ENCODE data around the gene RARG.

GRCh38 chr12:53195516-53196420 is 36.2 kb downstream of the RARG start:
- TF ChIP-seq ESRRA (CRISPR knock-in tag; IDR thresholded peaks at IDR 0.05; ENCODE audit: borderline replicate concordance) (no peak), CTCF (IDR thresholded peaks at IDR 0.05) (no peak), FOXP1 (CRISPR knock-in tag; IDR thresholded peaks at IDR 0.05; ENCODE audit: borderline replicate concordance) (no peak), IRF1 (CRISPR knock-in tag; IDR thresholded peaks at IDR 0.05) (no peak), E2F1 (CRISPR knock-in tag; IDR thresholded peaks at IDR 0.05) (no peak), FOXK1 (CRISPR knock-in tag; IDR thresholded peaks at IDR 0.05) (no peak), USF2 (CRISPR knock-in tag; IDR thresholded peaks at IDR 0.05) (no peak), ATF3 (CRISPR knock-in tag; conservative IDR thresholded peaks at IDR 0.05) (no peak), TP53 (CRISPR knock-in tag; IDR thresholded peaks at IDR 0.05) (no peak), CREB1 (CRISPR knock-in tag; IDR thresholded peaks at IDR 0.05) (no peak), ZSCAN18 (CRISPR knock-in tag; IDR thresholded peaks at IDR 0.05) (no peak), NR3C1 (CRISPR knock-in tag; conservative IDR thresholded peaks at IDR 0.05; ENCODE audit: low read depth) (no peak), IRF2 (CRISPR knock-in tag; IDR thresholded peaks at IDR 0.05; ENCODE audit: borderline replicate concordance, low read depth) (no peak)
- TF ChIP-seq, protein P1, sequence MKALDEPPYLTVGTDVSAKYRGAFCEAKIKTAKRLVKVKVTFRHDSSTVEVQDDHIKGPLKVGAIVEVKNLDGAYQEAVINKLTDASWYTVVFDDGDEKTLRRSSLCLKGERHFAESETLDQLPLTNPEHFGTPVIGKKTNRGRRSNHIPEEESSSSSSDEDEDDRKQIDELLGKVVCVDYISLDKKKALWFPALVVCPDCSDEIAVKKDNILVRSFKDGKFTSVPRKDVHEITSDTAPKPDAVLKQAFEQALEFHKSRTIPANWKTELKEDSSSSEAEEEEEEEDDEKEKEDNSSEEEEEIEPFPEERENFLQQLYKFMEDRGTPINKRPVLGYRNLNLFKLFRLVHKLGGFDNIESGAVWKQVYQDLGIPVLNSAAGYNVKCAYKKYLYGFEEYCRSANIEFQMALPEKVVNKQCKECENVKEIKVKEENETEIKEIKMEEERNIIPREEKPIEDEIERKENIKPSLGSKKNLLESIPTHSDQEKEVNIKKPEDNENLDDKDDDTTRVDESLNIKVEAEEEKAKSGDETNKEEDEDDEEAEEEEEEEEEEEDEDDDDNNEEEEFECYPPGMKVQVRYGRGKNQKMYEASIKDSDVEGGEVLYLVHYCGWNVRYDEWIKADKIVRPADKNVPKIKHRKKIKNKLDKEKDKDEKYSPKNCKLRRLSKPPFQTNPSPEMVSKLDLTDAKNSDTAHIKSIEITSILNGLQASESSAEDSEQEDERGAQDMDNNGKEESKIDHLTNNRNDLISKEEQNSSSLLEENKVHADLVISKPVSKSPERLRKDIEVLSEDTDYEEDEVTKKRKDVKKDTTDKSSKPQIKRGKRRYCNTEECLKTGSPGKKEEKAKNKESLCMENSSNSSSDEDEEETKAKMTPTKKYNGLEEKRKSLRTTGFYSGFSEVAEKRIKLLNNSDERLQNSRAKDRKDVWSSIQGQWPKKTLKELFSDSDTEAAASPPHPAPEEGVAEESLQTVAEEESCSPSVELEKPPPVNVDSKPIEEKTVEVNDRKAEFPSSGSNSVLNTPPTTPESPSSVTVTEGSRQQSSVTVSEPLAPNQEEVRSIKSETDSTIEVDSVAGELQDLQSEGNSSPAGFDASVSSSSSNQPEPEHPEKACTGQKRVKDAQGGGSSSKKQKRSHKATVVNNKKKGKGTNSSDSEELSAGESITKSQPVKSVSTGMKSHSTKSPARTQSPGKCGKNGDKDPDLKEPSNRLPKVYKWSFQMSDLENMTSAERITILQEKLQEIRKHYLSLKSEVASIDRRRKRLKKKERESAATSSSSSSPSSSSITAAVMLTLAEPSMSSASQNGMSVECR (CRISPR knock-in tag; IDR thresholded peaks at IDR 0.05; ENCODE audit: borderline replicate concordance): no peak
